ENCODE measurements around the gene PBOV1. TPM values are rescaled to one million over a fixed set of nuclear protein-coding genes. Genes with fewer than 3 reads are reported as not detected.
A peak's percentile ranks its signal among the peaks of the same experiment; 100 is the strongest.

PBOV1 gene
- total and polyA plus RNA-seq, 4 donors: 0.04 TPM; not detected in 3

- 62 to 80% methylated on average over 3 of the region's 3 CpGs for WGBS, 2 donors
- no peaks in the 10 kb centered on the region for H3K36me3 ChIP-seq (ENCODE audit: control insufficient read depth in 4 of 4, insufficient read depth in 4 of 4, low read length in 4 of 4)
- DNase-seq: no peak
- no peak overlapping the region for H3K4me3 ChIP-seq
- ATAC-seq (ENCODE audit: insufficient read depth, low FRiP score): no peak
- TF ChIP-seq CTCF (IDR thresholded peaks at IDR 0.05; ENCODE audit: control extremely low read depth, extremely low read depth): no peak
- peaks cover 0 to 5% (median 3%) of the 10 kb centered on the region in 5 donors for H3K4me1 ChIP-seq (ENCODE audit: control insufficient read depth in 5 of 5, insufficient read depth in 5 of 5, low read length in 5 of 5)
- no peak overlapping the region for H3K9ac ChIP-seq (ENCODE audit: insufficient read depth in 1 of 2, low read length in 2 of 2)
- H3K27me3 ChIP-seq (ENCODE audit: control insufficient read depth in 3 of 3, insufficient read depth in 3 of 3, low read length in 2 of 3): no peaks in the 10 kb centered on the region
- peak overlapping the region in 1 of 2 donors; percentile 49 for H3K27ac ChIP-seq (ENCODE audit: low read depth in 1 of 2, low read length in 1 of 2)
- H3K9me3 ChIP-seq (ENCODE audit: control insufficient read depth in 4 of 4, insufficient read depth in 3 of 4, low read length in 3 of 4): no peaks in the 10 kb centered on the region
These were observed 12.6 kb upstream of the PBOV1 start for GRCh38 chr6:138230759-138231380.

- ATAC-seq (ENCODE audit: insufficient read depth, low FRiP score) (no peak), DNase-seq (no peak)
- no peak overlapping the region for H3K9ac ChIP-seq (ENCODE audit: insufficient read depth in 1 of 2, low read length in 2 of 2)
- H3K27ac ChIP-seq (ENCODE audit: low read depth in 1 of 2, low read length in 1 of 2): no peak overlapping the region
- TF ChIP-seq CTCF (IDR thresholded peaks at IDR 0.05; ENCODE audit: control extremely low read depth, extremely low read depth): no peak
- H3K36me3 ChIP-seq (ENCODE audit: control insufficient read depth in 4 of 4, insufficient read depth in 4 of 4, low read length in 4 of 4): no peaks in the 10 kb centered on the region
- no peaks in the 10 kb centered on the region for H3K9me3 ChIP-seq (ENCODE audit: control insufficient read depth in 4 of 4, insufficient read depth in 3 of 4, low read length in 3 of 4)
- H3K4me3 ChIP-seq: no peak overlapping the region
- peaks cover 0 to 5% (median 3%) of the 10 kb centered on the region in 5 donors for H3K4me1 ChIP-seq (ENCODE audit: control insufficient read depth in 5 of 5, insufficient read depth in 5 of 5, low read length in 5 of 5)
- no peaks in the 10 kb centered on the region for H3K27me3 ChIP-seq (ENCODE audit: control insufficient read depth in 3 of 3, insufficient read depth in 3 of 3, low read length in 2 of 3)
These were observed 11.9 kb upstream of the PBOV1 start for GRCh38 chr6:138230221-138230620.

- Histone ChIP-seq H3K4me1 (ENCODE audit: control insufficient read depth in 5 of 5, insufficient read depth in 5 of 5, low read length in 5 of 5) (peaks cover 0 to 5% (median 3%) of the 10 kb centered on the region in 5 donors), H3K9me3 (ENCODE audit: control insufficient read depth in 4 of 4, insufficient read depth in 3 of 4, low read length in 3 of 4) (no peaks in the 10 kb centered on the region), H3K9ac (ENCODE audit: insufficient read depth in 1 of 2, low read length in 2 of 2) (no peak overlapping the region), H3K27me3 (ENCODE audit: control insufficient read depth in 3 of 3, insufficient read depth in 3 of 3, low read length in 2 of 3) (no peaks in the 10 kb centered on the region), H3K36me3 (ENCODE audit: control insufficient read depth in 4 of 4, insufficient read depth in 4 of 4, low read length in 4 of 4) (no peaks in the 10 kb centered on the region), H3K27ac (ENCODE audit: low read depth in 1 of 2, low read length in 1 of 2) (no peak overlapping the region), H3K4me3 (no peak overlapping the region)
- no peak for TF ChIP-seq CTCF (IDR thresholded peaks at IDR 0.05; ENCODE audit: control extremely low read depth, extremely low read depth)
- DNase-seq: no peak
- 92 to 95% methylated on average over 11 of the region's 11 CpGs for WGBS, 2 donors
- no peak for ATAC-seq (ENCODE audit: insufficient read depth, low FRiP score)
These were observed 11.4 kb upstream of the PBOV1 start for GRCh38 chr6:138229663-138230179.

Data from lung (tissue), 12 donors.